ENCODE data around the gene NELFB.
"Not testable (repeated sequence)": the region's sequence is repeated elsewhere in the genome, so short reads cannot be mapped to it uniquely, and the experiment has no call there.

NELFB gene

GRCh38 chr9:137255448-137256114 lies 454 bp downstream of the NELFB start:
- TF ChIP-seq CTCF (IDR thresholded peaks at IDR 0.05; ENCODE audit: low read length, missing control alignments) = no peak
- DNase-seq (ENCODE audit: low read depth) = peak; percentile 35
- H3K4me3 ChIP-seq (replicated peaks; ENCODE audit: low read depth, low read length) = peak overlapping the region; percentile 84

DNA sequence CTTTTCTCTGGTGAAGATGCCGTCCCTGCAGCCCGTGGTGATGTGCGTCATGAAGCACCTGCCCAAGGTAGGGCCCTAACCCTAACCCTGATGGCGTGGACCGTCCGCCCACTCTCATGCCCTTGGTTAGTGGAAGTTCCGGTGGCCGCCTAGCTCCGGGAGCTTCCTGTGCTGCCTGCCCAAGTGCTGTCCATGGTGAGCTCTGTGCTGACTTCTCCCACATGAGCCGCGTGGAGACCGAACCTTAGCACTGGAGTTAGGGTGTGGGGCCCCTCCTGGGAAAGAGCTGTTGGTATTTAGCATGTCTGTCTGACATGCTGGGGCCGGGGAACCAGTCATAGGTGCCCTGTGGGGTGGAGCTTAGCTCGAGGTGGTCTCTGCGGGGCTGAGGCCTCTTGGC lies 1.2 kb downstream of the NELFB start:
- DNase-seq (ENCODE audit: low read depth) = no peak

DNA sequence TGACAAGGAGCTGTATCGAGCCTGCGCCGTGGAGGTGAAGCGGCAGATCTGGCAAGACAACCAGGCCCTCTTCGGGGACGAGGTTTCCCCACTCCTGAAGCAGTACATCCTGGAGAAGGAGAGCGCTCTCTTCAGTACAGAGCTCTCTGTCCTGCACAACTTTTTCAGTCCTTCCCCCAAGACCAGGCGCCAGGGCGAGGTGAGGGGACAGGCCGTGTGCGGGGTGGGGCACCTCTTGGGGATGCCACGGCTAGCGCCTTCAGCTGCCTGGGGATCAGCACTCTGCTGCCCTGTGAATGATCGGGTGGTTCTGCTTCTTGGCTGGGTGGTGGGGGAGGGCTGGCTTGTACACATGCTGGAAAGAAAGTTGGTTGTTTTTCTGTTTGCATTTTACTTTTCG lies 1.7 kb downstream of the NELFB start:
- H3K4me3 ChIP-seq (replicated peaks; ENCODE audit: low read depth, low read length) = peak overlapping the region; percentile 84
- DNase-seq (ENCODE audit: low read depth) = no peak
- no peak for TF ChIP-seq CTCF (IDR thresholded peaks at IDR 0.05; ENCODE audit: low read length, missing control alignments)

More for the DNA sequence above, 1.2 kb downstream of the NELFB start:
- H3K4me3 ChIP-seq (replicated peaks; ENCODE audit: low read depth, low read length) = peak overlapping the region; percentile 84
- TF ChIP-seq CTCF (IDR thresholded peaks at IDR 0.05; ENCODE audit: low read length, missing control alignments) = no peak

DNA sequence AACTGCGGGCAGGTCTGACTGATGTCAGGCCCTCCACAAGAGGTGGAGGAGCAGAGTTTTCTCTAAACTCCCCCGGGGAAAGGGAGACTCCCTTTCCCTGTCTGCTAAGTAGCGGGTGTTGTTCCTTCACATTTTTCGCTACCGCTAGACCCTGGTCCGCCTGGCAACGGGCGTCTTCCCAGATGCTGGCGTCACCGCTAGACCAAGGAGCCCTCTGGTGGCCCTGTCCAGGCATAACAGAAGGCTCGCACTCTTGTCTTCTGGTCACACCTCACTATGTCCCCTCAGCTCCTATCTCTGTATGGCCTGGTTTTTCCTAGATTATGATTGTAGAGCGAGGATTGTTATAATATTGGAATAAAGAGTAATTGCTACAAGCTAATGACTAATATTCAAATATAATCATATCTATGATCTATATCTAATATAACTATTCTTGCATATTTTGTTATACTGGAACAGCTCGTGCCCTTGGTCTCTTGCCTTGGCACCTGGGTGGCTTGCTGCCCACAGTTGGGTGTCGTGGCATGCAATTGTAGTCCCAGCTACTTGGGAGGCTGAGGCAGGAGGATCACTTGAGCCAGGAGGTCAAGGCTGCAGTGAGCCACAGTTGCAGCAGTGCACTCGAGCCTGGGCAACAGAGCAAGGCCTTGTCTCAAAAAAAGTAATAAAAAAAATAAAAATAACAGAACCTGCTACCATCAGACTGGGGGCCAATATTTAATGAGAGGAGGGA lies 7.2 kb downstream of the NELFB start:
- DNase-seq (ENCODE audit: low read depth) = peak; percentile 62

DNA sequence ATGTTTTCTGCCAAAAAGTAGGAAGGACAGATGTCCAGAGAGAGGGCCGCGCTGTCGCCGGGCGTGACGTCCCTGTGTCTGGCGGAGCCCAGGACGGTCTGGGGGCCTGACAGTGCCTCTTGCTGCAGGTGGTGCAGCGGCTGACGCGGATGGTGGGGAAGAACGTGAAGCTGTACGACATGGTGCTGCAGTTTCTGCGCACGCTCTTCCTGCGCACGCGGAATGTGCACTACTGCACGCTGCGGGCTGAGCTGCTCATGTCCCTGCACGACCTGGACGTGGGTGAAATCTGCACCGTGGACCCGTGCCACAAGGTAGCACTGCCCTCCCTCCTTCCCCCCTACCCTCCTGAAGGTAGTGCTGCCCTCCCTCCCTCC lies 7.8 kb downstream of the NELFB start:
- H3K4me3 ChIP-seq (replicated peaks; ENCODE audit: low read depth, low read length) = no peak overlapping the region
- no peak for TF ChIP-seq CTCF (IDR thresholded peaks at IDR 0.05; ENCODE audit: low read length, missing control alignments)
- DNase-seq (ENCODE audit: low read depth) = no peak

More for the DNA sequence above, 7.2 kb downstream of the NELFB start:
- peak; percentile 38 for TF ChIP-seq CTCF (IDR thresholded peaks at IDR 0.05; ENCODE audit: low read length, missing control alignments)
- not testable (repeated sequence) for H3K4me3 ChIP-seq (replicated peaks; ENCODE audit: low read depth, low read length)

DNA sequence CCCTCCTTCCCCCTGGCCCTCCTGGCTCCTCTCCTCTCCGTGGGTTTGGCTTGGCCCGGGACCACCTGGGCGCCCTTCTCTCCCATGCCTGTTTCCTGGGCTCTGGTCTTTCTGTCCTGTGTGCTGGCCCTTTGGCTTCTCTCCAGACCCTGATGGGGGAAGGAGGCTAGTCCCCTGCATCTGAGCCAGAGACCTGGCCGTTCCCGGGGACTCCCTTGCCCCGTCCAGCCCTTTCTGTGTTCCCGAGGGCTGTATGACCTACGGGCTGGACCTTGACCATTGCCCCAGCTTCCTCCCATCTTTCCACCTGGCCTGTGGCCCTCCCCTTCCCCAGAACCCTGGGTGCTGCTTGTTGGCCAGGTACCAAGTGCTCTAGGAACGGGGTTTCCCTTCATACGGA lies 8.4 kb downstream of the NELFB start:
- TF ChIP-seq CTCF (IDR thresholded peaks at IDR 0.05; ENCODE audit: low read length, missing control alignments) = no peak
- no peak for DNase-seq (ENCODE audit: low read depth)
- H3K4me3 ChIP-seq (replicated peaks; ENCODE audit: low read depth, low read length) = no peak overlapping the region

Measured in fibroblast of pulmonary artery (primary cell).